DND-41 (cell line): ENCODE measurements around the gene UBE2D2.

ENCODE experiments used
- CTCF ChIP-seq: IDR thresholded peaks from 2 replicates; pipeline ENCODE4 v1.5.1; 2012; ENCODE audit warnings: borderline replicate concordance, low read length, moderate library complexity, mild to moderate bottlenecking; ENCODE audit not compliant: poor library complexity, severe bottlenecking; ENCODE audit errors: extremely low read depth
- EZH2 ChIP-seq: IDR thresholded peaks from 3 replicates; pipeline ENCODE4 v1.6.1; 2012; ENCODE audit warnings: borderline replicate concordance, low read depth, mild to moderate bottlenecking, moderate library complexity, low read length, inconsistent platforms; ENCODE audit not compliant: severe bottlenecking

GRCh38 chr5:139646912-139647505 is 85.9 kb downstream of the UBE2D2 start:
- TF ChIP-seq CTCF (no peak), EZH2 (no peak)
